GM18873 (cell line): ENCODE measurements around the gene CXCR5.

ENCODE experiments used
- ATAC-seq: cut with Tn5 transposase; IDR thresholded peaks from one replicate; pipeline ENCODE4 v1.9.1; 2021; ENCODE audit warnings: mild to moderate bottlenecking, moderate library complexity, moderate number of reproducible peaks; ENCODE audit not compliant: unreplicated experiment, low FRiP score

CXCR5 gene

DNA sequence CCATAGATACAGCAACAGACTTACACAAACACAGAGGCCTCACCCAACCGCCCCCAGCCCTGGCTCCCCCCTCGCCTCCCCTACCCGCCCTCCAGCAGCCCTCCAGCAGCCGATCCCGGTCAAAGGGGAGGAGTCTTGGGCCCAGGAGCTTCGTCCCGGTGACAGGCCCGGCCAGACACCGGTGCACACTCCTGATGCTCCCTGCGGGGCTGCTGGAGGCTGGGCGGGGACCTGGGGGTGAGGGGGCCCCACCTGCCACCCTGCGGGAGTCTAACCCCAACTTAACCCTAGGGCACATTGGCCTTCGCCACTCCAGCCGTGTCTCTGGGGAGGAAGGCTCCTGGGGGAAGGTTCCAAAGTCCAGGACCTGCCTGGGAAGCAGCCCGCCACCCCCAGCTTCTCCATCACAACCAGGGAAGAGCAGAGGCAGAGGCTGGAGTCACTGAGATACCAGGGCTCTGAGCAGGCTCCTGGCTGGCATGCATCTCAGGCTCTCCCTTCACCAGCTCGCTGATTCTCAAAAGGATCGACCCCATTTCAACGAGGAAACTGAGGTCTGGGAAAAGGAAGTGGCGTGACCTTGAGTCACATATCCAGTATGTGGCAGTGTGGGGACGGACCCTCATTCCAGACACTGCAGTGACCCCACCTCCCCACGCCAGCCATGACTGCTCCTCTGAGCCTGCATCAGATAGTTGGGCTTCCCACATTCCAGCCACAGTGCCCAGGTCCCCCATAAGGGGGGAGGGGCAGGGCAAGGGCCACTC is 27.6 kb downstream of the CXCR5 start:
- no peak for ATAC-seq

DNA sequence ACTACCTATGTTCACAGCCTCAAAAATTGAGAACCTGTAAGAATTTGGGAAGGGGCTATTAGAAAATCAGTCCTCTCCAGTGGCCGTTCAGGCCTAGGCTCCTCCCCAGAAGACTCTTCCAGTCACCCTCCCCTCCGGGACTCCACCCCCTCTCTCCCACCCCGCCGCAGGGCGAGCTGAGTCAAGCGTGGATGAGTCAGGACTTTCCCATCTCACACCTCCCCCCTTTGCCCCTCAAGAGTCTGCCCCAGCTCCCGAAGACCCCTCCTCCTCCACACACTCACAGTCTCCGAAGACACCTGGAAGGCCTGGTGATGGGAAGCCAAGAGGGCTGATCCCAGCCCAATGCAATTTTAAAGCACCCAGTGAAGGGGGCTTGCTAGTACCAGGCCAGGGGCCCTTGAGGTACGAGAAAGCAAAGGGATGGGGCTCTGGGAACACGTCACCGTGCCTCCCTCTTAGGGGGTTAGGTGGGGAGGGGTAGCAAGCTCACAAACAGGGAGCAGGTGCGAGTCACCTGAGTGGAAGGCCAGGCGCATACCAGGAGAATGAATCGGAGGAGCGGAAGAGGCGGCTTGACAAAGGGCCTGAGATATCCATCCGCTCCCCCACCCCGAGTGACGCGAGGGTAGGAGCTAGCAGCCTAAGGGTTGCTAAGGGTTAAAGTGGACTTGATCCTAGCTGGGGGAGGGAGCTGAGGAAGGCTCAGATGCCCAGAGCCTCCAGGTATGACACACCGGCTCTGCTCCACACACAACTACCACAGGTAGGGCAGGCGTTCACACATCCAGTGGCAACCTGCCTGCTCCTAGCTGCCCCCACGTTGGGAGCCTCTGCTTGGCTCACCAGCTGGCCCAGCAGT is 28.4 kb downstream of the CXCR5 start:
- ATAC-seq, result no peak

DNA sequence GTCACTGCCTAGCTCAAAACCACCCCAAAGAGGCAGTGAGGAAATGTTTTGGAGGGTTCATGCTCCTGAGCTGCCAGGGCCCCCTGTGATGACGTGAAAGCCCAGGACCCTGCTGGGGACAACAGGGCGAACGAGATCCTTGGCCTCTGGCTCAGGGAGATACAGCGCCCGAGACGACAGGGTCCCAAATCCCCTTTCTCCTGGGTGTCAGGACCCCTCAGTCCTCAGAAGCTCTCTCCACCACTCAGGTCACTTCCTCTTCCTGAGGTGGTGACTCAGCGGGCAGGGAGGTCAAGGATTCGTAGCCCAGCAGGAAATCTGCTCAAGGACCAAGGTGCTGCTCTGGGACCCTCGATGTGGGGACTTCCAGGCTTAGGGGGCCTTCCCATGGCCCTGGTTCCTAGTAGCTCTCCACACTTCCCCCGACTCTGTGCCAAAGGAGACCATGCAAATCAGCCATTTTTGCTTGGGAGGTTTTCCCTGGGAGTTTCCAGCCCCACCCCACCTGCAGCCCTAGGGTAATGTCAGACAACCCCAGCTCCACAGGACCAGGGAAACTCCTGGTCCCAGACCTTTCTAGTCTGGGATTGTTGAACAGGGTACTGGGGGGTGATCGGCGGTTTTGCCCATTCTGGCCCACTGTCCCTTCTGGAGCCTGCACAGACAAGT is 29.2 kb downstream of the CXCR5 start:
- no peak for ATAC-seq

DNA sequence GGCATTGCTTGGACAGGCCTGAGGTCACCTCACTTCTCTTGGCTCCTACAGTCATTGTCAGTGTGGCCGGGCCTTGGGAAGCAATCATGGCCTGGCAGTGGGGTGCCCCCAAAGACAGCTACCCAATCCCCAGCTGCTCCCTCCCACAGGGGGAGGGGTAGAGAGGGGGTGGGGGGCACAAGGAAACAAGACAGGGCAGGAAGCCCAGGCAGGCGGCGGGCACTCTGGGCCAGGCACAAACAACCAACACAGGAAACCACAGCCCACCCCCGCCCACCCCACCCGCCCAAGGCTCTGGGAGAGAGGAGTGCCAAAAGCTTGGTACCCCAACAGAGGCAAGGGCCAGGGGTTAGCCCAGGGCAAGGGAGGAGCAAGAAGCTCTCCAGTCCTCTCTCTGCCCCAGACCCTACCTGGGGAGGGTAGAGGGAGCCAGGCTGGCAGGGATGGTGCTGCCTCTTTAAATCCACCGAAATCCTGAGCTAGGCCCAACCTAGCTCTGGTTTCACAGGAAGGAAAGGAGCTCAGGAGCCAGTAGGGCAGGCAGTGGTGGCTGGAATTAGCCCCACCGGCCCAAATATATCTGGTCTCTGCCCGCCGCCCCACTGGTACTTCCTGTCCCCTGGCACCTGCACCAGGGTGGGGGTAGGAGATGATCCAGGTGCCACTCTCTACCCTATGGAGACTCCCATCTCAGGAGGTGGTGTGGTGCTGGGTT is 29.9 kb downstream of the CXCR5 start:
- ATAC-seq, result no peak

DNA sequence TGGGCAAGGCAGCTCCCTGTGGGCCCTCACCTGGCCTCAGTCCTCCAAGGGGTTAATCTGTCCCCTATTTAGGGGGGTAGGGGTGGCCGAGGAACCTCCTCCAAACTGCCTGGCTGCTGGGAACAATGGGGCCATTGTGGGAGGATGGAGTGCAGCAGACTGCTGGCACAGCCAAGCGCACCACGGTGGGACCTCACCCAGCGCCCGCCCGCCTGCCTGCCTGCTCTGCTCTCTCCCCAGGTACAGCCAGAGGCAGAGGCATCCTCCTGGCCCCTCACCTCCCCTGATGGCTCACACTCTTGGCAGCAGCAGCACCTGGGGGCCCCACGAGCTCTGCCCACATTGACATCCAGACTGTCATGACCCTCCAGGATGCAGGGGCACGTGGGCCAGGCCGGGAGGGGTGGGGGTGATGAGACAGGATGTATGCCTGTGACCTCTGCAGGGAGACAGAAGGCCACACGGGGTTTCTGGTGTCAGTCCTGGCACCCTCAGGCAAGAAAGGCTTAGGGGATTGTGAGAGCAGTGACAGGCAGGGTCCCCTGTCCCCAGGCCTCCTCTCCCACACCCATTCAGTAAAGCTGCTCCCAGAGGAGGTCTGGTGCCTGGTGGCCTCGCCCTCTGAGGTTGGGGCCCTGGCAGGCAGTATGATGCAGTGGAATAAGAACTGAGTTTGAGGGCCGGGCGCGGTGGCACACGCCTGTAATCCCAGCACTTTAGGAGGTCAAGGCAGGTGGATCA is 30.7 kb downstream of the CXCR5 start:
- ATAC-seq, result no peak

DNA sequence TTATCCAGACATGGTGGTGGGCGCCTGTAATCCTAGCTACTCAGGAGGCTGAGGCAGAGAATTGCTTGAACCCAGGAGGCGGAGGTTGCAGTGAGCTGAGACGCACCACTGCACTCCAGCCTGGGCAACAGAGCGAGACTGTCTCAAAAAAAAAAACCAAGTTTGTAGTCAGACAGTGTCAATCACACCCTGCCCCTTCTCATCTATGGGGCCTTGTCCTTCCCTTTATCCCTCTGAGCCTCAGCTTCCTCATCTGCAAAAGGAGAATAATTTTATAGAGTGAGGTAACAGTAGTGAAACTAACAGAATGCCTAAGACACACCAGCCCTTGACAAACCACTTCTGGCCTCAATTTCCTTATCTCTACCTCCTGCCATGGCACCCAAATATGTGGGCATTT is 31.3 kb downstream of the CXCR5 start:
- no peak for ATAC-seq

DNA sequence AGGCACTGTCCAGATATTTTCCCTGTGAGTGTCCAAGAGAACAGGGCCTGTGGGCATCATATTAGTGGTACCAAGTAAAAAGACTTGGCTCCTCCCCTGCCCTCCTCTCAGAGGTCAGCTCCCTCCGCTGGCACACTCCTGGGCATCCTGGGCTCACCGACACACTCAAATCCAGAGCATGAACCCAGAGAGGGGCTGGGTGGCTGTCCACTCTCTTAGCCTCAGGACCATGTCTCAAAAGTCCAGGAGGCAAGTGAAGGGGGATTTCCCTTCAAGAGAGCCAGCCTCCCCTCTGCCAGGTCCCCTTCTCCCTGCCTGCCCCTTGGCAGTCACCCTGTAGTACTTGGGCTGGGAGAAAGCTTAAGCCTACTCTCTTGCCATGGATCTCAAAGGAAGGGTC is 31.7 kb downstream of the CXCR5 start:
- ATAC-seq, result no peak

DNA sequence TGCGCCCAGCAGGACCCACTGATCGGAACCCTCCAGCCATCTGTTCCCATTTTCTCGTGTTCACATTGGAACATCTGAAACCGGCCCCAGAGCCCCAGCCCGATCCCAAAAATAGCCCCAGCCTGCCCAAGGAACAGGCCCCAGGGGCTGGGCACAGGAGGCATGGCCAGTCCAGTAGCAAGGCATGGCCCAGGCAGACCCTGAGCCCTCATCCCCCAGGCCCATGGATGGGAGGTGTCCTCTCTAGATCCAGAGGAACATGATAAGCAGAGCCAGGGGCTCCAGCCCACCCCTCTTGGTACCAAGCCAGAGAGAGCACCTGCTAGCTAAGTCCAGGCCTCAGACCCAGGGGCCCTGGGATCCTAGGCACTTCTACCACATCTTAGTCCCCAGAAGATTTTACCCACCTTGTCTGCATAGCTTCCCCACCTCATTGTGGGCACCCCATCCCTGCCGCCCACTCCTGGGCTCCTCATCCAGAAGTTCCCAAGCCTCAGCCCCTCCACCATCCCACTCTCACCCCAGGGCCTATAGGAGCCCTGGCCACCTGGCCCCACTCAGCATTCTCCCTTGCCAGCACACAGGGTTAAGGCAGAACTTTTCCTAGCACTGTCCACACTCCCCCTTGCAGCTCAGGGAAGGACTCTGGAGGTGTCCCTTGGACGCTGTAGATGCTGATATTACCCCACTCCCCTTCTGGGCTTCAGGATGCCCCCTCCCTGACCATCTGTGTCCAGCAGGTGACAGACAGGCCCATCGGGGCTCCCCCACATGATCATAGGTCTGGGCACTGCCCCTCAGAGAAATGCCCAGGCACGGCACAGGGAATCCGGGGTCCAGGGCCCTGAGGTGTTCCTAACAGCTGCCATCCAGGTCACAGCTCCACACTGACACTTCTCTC is 32.5 kb downstream of the CXCR5 start:
- ATAC-seq, result no peak

DNA sequence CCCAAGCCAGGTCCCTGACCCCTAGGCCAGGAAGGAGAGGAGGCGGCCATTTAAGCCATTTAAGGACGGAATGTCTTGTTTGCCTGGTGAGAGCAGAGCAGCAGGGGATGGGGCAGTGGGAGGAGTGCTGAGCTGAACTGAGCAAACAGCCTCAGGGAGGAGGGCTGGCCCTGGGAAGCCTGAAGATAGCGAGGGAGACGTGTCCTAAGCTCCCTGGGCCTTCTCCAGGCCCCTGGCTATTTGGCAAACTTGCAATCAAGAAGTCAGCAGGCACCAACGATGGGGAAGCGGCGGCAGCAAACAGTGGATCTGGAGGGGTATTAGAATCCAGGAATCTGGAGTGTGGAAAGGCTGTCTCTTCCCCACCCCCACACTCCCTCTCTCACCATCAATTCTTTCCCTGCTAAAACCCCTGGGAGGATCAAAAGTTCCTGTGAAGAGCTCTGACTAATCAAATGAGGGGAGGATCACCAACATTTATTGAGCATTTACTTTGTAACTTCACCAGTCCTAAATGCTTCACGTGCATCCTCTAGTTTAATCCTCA is 33.2 kb downstream of the CXCR5 start:
- ATAC-seq, result no peak

DNA sequence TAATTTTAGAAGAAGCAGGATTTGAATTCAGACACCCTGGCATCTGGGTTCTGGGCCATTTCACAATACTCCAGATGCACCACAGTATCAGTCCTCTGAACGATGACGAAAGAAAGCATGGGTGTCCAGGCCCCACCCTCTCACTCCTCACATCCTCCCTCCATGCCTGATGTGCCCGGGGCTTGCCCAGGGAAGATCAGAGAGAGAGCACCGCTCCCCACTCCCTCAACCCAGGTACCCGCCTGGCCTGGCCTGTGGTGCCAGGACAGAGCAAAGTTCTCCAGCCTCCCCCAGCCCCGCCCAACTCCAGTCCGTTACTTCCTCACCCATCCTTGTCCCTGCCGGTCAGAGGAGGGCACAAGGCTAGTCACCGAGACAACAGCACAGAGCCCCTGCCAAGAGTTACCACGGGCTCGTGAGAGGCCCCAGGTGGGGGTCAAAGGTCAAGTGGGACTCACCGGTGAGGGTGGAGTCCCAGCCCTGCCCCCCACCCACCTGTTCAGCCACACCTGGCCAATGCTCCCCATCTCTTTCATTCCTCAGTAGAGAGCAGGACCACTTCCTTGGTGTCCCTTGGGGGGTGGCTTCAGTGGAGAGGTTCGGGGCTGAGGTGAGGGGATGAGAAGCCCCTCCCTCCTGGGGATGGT is 33.9 kb downstream of the CXCR5 start:
- ATAC-seq, result no peak

DNA sequence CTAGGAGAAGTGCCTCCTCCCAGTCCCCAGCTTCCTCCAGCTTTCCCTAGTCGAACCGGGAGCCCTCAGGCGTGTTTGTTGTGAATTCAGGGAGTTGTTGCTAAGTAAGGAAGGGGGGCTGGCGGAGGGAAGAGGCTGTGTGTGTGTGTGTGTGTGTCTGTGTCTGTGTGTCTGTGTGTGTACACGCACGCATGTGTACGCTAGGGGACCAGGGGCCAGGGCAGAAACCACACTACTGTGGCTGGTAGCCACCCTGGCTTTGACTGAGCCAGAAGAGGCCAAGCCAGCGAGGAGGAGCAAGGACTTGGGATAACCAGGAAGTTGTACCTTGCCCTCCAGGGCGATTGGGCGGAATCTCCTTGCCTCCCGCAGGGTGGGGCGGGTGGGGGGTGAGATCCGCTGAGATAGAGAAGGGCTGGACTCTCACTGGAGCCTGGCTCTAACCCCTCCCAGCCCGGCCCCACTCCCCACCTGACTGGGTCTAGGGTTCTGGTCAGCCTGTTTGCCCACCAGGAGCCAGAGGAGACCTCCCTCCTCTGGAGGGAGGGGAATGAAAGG is 34.5 kb downstream of the CXCR5 start:
- ATAC-seq, result no peak

DNA sequence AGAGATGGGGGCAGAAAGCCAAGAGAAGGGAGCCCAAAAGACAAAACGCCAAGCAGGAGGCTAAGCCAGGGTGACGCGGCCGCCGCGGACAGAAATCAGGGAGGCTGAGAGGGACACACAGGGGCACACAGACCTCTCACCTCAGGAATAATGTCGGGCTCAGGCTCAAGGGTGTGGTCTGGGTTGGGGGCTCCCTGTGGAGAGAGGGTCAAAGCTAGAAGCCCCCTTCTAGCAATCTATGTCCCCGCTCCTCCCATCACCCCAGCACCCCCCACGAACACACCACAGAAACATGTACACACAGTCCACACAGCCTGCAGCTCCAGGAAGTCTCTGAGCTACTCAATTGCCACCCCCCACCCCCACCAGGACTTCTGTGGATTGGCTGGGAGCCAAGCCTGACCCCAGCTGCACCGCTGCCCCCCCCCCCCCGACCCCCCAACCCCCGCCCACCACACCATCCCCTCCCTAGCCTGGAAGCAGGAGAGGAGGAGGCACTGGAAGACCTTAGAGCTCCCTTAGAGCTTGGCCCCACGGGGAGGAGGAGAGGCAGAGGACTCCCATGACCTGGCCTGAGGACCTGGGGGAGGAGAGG is 35.1 kb downstream of the CXCR5 start:
- no peak for ATAC-seq

DNA sequence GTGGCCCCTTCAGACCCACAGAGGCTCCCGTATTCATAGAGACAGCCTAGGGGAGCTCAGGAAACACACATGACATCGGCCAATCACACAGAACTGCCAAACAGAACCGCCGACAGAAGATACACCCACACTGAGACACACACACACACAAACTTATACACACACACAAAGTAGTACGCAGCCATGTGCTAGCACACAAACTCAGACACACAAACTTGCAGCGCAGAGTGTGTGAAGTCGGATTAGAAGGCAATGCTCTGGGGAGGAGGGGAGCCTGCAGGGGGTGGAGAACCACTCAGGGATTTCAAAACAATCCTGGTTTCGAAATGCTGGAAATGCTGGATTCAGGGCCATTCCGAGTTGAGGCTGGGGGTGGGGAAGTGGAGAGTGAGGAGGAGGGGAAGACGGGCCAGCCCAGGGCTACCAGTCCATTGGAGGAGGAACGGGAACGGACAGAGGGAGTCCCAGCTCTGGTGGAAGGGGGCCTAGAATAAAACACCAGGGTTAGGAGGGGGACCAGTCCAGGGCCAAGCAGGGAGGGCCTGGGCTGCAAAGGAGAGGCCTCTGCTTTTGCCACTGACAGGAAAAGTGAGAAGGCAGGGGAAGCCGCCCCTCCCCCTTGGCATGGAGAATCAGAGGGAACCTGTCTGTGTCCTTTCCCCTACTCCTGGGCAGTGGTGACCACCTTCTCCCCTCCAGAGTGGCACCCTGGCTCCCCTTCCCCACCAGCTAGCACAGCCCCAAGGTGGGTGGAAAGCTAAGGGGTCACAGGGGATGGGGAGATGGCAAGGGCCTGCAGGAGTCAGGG is 37.6 kb downstream of the CXCR5 start:
- no peak for ATAC-seq

DNA sequence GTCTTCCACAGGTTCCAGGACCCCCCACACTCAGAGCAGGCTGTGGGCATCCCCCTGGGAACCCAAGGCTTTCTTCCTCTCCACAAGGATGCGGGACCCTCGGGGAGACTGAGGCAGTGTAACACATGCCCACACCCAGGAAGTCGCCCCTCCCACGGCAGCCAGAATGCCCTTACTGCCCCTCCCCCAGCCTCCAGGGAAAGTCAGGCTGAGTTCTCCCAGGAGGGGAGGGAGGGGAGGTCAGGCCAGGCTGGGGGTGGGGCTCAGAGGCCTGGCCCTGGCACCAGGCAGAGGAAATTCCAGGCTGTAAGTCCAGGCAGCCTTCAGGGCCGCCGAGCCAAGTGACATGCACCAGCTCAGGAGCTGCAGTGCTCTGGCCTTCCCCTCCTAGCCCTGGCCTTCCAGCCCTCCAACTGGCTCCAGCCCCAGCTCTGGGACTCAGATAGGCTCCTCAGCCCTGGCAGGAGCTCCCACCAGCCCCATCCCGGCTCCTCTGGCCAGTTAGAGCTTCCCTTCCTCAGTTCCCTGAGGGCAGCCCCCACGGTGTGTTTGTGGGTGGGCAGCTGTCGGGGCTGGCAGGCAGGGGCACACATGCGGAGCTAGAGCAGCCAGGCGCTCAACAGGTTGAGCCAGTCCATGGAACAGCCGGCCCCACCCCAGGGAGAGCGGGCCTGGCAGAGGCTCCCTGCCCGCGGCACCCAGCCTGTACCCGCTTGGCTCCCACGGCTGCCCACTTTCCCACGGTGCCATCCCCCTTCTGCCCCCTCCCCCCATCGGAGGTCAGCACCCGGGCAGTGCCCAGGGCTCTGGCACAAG is 38.4 kb downstream of the CXCR5 start:
- ATAC-seq, result no peak

DNA sequence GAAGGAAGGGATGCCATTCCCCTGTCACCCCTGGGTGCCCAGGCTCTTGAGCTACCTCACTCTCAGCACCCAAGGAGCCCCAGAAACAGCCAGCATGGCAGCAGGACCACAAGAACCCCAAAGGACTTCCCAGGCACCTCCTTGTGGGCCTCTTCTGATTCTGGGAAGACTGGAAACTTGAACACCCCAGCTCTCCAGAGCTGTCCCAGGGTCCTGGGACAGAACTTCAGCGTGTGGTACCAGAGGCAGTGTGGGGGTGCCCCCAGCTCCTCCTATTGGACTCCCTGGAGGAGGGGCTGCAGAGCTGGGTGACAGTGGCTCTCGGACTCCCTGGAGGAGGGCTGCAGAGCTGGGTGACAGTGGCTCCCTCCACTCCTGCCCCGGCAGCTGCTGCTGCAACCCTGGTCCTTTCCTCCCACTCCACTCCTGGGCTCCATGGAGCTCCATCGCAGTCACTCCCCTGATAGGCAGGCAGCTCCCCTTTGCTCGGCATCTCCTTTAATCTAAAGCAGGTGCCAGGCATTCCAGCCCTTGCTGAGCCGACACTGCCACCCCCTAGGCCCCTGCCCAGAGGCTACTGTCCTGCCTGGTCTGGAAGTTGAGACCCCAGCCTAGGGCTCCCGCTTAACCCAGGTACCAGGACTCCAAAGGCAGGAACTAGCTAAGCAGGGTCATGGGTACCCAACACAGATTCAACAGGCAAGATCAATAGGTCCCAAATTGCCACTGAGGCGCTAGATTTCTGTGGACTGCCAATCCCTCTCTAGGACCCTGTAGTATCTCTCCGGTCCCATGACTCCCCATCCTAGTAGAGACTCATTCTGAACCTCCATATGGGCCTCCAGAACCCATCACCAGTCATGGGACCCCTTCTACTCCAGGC is 39.3 kb downstream of the CXCR5 start:
- ATAC-seq, result no peak
